ENCODE measurements around the gene ITGB3. TPM values are rescaled to one million over a fixed set of nuclear protein-coding genes. Genes with fewer than 3 reads are reported as not detected.

The ITGB3 gene
- total RNA-seq, 2 experiments from 2014 or later: not detected

DNA sequence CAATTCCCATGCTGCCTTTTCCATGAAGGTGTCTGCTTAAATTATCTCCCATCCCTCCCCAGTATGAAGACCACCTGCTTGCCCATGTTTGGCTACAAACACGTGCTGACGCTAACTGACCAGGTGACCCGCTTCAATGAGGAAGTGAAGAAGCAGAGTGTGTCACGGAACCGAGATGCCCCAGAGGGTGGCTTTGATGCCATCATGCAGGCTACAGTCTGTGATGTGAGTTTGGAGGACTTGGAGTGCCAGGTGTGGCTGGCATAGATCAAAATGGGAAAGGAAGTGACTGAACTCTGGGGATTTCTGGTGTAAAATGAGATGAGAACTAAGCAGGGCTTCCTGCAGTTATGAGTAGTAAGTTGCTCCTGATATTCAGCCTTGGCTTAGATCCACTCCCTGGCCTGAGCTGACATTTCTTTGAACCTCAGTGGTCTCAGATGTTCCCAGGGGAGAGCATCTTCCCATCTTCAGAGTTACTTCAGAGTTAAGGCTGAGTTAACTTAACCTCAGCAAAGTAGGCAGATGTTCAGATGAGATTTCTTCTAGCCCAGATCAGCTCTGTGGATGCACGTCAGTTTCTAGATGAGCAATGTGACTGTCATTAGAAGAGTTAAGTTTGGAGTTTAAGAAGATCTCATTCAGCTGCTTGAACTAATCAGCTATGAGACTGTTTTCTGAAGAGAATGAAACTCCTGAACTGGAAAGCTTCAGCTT, 32.7 kb downstream of the ITGB3 start:
- Mint-ChIP-seq H3K36me3 (ENCODE audit: low read depth) (no peaks in the 10 kb centered on the region), H3K4me1 (ENCODE audit: low read depth) (no peaks in the 10 kb centered on the region), H3K27me3 (peaks cover 3% of the 10 kb centered on the region), H3K4me3 (no peak overlapping the region), H3K9me3 (no peaks in the 10 kb centered on the region), H3K27ac (no peak overlapping the region)
- intact Hi-C loops (cut with micrococcal nuclease): no loop called here
- ChIA-PET POLR2A (interaction anchor here (0.6 kb wide), 1 partner anchor 186 kb away, joined by 3 read pairs; no protein-coding TSS in a partner anchor), CTCF (interaction anchor here (0.8 kb wide), 1 partner anchor 29 kb away, joined by 3 read pairs; no protein-coding TSS in a partner anchor)
- no peak for TF ChIP-seq CTCF (IDR thresholded peaks at IDR 0.05)
- DNase-seq (no peak), ATAC-seq (no peak)

- no peak overlapping the region for H3K27ac Mint-ChIP-seq
- CTCF ChIA-PET: interaction anchor here (0.8 kb wide), 1 partner anchor 28 kb away, joined by 3 read pairs; no protein-coding TSS in a partner anchor
- POLR2A ChIA-PET: no interaction called here
Measured at GRCh38 chr17:47287068-47287467, 33.4 kb downstream of the ITGB3 start.

GRCh38 chr17:47287639-47288038, 34.0 kb downstream of the ITGB3 start:
- Mint-ChIP-seq H3K4me3 (no peak overlapping the region), H3K9me3 (no peaks in the 10 kb centered on the region), H3K36me3 (ENCODE audit: low read depth) (no peaks in the 10 kb centered on the region), H3K27ac (no peak overlapping the region), H3K27me3 (peaks cover 3% of the 10 kb centered on the region), H3K4me1 (ENCODE audit: low read depth) (no peaks in the 10 kb centered on the region)
- ATAC-seq: no peak
- no peak for TF ChIP-seq CTCF (IDR thresholded peaks at IDR 0.05)
- CTCF ChIA-PET: no interaction called here
- DNase-seq: no peak
- intact Hi-C loops (cut with micrococcal nuclease): no loop called here
- POLR2A ChIA-PET: no interaction called here

More at GRCh38 chr17:47287068-47287467, 33.4 kb downstream of the ITGB3 start:
- no peak for DNase-seq
- TF ChIP-seq CTCF (IDR thresholded peaks at IDR 0.05): no peak
- H3K27me3 Mint-ChIP-seq: peaks cover 3% of the 10 kb centered on the region
- H3K4me1 Mint-ChIP-seq (ENCODE audit: low read depth): no peaks in the 10 kb centered on the region
- H3K9me3 Mint-ChIP-seq: no peaks in the 10 kb centered on the region
- H3K4me3 Mint-ChIP-seq: no peak overlapping the region
- no peaks in the 10 kb centered on the region for H3K36me3 Mint-ChIP-seq (ENCODE audit: low read depth)
- ATAC-seq: no peak
- intact Hi-C loops (cut with micrococcal nuclease): no loop called here

GRCh38 chr17:47288531-47289116, 35.0 kb downstream of the ITGB3 start:
- H3K9me3 Mint-ChIP-seq: no peaks in the 10 kb centered on the region
- ATAC-seq: no peak
- peaks cover 3% of the 10 kb centered on the region for H3K27me3 Mint-ChIP-seq
- no peak for DNase-seq
- H3K4me1 Mint-ChIP-seq (ENCODE audit: low read depth): no peaks in the 10 kb centered on the region
- no peak overlapping the region for H3K27ac Mint-ChIP-seq
- TF ChIP-seq CTCF (IDR thresholded peaks at IDR 0.05): no peak
- H3K36me3 Mint-ChIP-seq (ENCODE audit: low read depth): no peaks in the 10 kb centered on the region
- POLR2A ChIA-PET: no interaction called here
- CTCF ChIA-PET: no interaction called here
- intact Hi-C loops (cut with micrococcal nuclease): no loop called here
- H3K4me3 Mint-ChIP-seq: no peak overlapping the region

GRCh38 chr17:47289302-47289701, 35.7 kb downstream of the ITGB3 start:
- ChIA-PET POLR2A (interaction anchor here (0.6 kb wide), 1 partner anchor 328 kb away, joined by 4 read pairs; no protein-coding TSS in a partner anchor), CTCF (interaction anchor here (1.2 to 2.1 kb wide), 2 partner anchors 26 to 46 kb away, joined by 3 to 5 read pairs; no protein-coding TSS in a partner anchor)
- no peaks in the 10 kb centered on the region for H3K9me3 Mint-ChIP-seq
- intact Hi-C loops (cut with micrococcal nuclease): no loop called here
- DNase-seq (no peak), ATAC-seq (no peak)
- H3K4me1 Mint-ChIP-seq (ENCODE audit: low read depth): no peaks in the 10 kb centered on the region
- H3K27ac Mint-ChIP-seq: no peak overlapping the region
- peaks cover 3% of the 10 kb centered on the region for H3K27me3 Mint-ChIP-seq
- TF ChIP-seq CTCF (IDR thresholded peaks at IDR 0.05): no peak
- no peaks in the 10 kb centered on the region for H3K36me3 Mint-ChIP-seq (ENCODE audit: low read depth)
- no peak overlapping the region for H3K4me3 Mint-ChIP-seq

Measured in activated CD8-positive, alpha-beta T cell treated with anti-CD3 and anti-CD28 coated beads for 36 hours (primary cell).